GM18517 (cell line): Measurements from ENCODE around the gene SUGCT.
"Not testable (repeated sequence)": the region's sequence is repeated elsewhere in the genome, so short reads cannot be mapped to it uniquely, and the experiment has no call there.

ENCODE experiments used
- ATAC-seq: cut with Tn5 transposase; IDR thresholded peaks from one replicate; pipeline ENCODE4 v1.9.1; 2021; ENCODE audit warnings: mild to moderate bottlenecking, moderate library complexity; ENCODE audit not compliant: unreplicated experiment

SUGCT gene

DNA sequence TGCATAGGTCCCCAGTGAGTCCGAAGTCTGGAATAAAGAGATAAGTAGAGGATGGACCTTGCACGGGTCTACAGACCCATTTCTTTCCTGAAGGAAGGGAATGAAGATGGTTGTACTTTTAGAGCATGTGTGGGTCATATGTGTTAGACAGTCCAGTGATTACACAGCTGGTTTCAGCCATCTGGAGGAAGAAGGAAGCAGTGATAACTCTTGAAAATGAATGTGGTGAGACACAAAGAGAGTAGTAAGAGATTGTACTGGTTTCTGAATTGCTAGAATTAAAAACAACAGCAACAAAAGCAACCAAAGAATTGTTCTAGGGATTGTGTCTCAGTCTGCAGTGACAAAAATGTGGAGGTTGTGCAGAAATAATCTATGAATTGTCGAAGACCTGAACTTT is 258.9 kb downstream of the SUGCT start:
- no peak for ATAC-seq

DNA sequence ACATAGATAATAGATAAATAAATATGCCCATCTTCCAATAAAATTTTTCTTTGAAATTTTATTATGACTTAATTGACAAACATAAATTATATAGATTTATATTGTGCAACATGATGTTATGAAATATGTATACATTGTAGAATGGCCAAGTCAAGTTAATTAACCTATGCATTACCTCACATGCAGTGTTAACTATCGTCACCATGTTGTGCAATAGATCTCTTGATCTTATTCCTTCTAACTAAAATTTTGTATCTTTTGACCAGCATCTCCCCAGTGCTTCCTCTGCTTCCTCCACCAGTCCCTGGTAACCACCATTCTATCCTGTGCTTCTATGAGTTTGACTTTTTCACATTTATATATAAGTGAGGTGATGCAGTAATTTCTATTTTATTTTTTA is 259.6 kb downstream of the SUGCT start:
- ATAC-seq = no peak

DNA sequence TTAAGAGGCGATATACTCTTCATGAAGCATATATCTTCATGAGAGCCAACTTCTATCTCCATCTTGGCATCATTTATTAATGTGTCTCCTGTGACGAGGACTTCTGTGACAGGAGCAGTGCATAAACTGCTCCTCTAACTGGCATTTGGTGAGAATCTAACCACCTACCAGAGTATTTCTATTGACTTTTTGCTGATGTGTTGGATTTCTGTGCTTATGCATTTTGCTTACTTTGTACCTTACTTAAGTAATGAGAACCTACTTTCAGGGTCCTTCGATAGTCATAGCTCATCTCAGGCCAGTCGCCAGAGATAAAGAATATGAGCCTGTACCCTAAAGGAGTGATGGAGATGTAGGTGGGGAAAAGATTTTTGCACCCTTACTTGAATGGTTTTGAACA is 265.7 kb downstream of the SUGCT start:
- no peak for ATAC-seq

DNA sequence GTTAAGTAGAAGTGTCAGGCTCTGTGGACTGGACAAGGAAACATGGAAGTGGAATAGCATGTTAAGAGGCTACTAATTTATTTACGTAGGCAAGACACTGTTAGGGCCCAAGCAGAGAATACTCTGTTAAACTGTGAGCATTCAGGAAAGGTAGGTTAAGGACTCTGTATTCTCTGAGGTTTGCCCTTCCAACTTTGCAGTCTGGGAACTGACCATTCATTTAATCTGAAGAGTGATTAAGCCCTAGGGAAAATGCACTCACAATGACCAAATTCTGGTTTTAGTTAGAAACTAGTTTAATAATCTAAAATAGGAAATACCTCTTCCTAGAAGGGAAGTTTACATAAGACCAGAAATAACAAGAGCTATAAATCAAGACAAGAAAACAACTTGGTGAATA is 266.6 kb downstream of the SUGCT start:
- ATAC-seq = no peak

DNA sequence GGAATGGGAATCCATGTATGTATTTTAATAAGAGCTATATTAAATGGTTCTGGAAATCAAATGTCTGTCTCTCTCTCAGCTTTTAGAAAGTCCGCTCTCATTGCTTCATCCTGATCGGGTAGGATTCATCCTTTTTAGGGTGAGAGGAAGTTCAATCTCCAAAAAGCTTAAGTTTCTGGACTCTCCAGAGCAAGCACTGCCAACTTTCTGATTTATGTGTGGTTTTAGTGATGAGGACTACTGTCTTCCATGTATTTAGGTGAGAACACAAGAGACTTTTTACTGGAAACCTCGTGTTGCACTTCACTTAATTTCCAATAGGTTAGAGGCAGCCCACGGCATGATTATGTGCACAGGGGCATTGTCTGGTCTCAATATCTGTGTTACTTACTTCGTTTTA is 267.9 kb downstream of the SUGCT start:
- no peak for ATAC-seq

DNA sequence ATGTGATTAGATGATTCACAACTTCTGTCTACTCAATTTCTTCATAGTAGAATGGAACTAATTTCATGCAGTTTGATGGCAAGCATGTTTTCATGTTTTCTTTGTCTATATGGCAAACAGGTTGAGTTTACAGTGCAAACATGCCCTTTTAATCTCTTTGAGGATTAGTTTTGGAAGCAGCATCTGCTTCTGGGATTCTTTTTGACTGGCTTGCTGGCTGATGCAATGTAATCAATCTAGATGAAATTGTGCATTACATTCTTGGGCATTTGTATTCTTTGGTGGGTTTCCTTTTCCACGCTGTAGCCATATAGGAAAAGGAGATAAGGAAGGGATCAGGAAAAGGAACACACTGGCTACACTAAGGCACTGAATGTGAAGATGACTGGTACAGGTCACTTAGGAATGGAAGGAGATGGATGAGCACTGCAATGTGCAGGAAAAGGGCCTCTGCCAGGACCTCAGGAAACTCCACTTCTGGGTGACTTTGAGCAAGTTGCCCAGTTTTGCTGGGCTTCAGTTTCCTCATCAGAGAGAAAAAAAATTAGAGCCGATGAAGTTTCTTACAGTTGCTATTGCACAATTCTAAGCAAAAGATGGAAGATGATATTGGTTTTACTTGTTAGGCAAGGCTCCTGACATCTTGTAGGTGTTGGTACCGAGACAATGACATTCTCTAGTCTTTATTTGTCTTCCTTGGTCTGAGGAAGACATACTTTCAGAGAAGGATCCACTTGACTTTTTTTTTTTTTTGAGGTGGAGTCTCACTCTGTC is 269.1 kb downstream of the SUGCT start:
- no peak for ATAC-seq

DNA sequence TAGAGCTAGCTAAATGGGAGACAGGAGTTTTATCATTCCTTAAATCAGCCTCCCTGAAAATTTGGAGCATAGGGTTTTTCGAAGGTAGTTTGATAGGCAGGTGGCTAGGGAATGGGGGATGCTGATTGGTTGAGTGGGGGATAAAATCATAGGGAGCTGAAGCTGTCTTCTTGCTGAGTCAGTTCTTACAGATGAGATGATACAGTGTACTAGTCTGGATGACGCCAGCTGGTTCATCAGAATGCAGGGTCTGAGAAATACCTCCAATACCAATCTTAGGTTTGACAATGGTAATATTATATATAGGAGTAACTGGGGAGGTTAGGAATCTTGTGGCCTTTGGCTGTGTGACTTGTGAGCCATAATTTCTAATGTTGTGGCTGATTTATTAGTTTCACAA is 271.2 kb downstream of the SUGCT start:
- ATAC-seq = no peak

DNA sequence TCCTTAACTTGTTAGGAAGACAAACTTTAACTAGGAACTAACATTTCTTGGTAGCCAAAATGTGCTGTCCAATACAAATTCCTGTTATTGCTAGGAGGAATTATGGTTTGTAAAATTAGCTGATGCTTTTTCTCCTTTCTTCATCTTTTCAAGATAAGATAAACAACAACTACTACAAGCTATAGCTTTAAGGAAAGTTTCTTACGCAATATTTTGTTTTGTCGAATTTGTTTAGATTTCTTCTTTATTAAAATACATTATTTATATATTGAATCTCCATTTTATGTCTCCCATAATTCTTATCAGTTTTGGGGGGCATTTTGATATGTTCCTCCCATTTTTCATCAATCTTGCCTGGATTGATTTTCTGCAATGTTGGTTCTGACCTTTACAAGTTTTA is 277.5 kb downstream of the SUGCT start:
- no peak for ATAC-seq

DNA sequence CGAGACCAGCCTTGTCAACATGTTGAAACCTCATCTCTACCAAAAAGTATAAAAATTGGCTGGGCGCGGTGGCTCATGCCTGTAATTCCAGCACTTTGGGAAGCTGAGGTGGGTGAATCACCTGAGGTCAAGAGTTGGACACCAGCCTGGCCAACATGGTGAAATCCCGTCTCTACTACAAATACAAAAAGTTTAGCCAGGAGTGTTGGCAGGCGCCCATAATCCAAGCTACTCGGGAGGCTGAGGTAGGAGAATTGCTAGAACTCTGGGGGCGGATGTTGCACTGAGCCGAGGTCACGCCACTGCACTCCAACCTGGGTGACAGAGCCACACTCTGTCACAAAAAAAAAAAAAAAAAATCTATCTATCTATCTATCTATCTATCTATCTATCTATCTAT is 279.9 kb downstream of the SUGCT start:
- not testable (repeated sequence) for ATAC-seq

DNA sequence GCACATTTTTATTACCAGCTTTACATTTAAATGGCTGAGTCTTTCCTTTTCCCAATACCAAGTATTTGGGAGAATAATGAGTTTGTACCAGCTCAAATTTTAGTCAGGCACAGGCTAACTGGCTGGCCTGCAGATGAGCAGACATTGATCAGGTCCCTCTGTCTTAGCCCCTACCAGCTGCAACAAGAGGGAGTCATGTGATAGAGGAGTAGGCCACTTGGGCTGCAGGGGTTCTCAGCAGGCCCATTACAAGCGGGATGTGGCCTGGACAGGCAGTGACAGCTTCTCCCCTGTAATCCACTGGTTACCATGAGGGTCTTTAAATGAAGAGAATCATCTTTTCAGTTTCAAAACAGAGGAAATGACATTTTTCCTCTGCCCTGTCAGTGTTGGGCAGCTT is 283.6 kb downstream of the SUGCT start:
- no peak for ATAC-seq

DNA sequence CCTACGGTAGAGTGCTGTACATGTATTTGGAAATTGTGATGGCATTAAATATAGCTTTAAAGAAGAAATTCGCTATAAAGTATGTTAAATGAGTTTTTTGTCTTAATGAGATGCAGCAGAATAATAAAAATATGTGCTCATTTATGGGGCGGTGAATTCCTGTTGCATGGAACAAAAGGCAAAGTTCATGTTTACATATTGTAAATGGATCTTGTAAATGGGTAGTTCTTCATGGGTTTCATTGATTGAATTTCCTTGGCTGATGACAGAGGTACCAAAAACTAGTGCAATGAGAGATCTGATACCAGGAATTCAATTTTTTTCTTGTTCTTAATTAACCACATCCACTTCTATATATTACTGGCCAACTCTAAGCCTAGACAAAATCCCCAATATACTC is 284.2 kb downstream of the SUGCT start:
- no peak for ATAC-seq

DNA sequence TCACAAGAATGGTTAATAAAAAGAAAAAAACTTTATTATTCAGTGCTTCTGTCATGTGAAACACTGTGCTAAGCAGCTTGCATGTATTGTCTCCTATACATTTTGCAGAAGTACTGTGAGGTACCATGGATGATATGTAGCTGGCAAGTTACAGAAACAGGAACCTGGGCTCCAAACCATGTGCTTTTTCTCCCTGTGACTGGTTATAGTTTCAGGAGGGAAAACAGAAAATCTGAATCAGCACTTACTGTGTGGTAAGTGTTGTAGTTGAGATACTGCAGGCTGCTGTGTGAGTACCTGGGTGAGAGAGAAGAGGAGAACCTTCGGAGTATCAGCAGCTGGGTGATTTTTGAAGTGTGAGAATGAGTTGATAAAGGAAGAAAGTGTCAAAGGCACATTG is 285.0 kb downstream of the SUGCT start:
- ATAC-seq = no peak

DNA sequence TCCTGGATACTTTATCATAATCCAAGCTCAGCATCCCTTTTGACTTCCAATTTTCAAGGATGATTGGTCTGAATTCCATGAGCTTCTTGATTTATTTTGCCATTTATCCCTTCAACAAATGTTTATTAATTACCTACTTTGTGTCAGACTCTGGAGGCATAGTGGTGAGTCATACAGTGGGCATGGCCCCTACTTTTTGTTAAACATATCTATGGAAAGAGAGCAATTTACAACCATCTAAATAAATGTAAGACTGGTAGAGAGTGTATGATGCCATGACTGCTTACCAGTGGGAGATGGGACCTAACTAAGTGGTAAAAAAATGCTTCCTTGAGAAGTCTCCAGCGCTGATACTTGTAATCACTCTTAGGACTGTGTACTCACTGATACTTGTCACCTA is 286.6 kb downstream of the SUGCT start:
- no peak for ATAC-seq

DNA sequence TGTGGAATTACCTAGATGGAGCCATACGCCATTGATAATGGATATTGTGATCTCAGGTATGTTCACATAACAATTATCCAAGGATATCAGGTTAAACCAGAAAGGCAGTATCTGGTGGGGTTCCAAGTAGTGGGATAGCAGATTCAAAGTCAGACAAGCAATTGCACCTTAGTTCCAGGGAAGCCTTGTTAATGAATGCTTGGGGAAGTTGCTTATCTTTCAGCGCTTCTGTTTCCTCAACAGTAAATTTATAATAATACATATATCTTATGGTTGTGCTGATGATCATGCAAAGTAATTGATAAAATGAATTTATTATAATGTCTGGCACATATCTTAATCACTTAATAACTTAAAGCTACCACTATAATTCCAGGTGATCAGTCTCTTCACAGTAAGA is 290.9 kb downstream of the SUGCT start:
- ATAC-seq = no peak

DNA sequence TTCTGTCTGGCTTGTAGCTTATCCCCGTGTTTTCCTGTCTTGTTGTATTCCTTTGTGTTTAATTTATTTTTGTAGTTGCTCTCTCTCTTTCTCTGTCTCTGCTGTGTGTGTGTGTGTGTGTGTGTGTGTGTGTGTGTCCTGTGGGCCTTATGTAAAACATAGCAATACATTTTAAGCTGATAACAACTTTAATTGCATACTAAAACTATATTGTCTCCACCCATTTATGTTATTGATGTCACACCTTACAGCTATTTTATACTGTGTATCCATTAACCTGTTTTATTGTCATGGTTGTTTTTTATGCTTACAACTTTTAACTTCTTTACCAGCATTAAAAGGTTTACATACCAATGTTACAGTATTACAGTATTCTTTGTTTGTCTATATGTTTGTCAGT is 293.6 kb downstream of the SUGCT start:
- ATAC-seq = no peak

DNA sequence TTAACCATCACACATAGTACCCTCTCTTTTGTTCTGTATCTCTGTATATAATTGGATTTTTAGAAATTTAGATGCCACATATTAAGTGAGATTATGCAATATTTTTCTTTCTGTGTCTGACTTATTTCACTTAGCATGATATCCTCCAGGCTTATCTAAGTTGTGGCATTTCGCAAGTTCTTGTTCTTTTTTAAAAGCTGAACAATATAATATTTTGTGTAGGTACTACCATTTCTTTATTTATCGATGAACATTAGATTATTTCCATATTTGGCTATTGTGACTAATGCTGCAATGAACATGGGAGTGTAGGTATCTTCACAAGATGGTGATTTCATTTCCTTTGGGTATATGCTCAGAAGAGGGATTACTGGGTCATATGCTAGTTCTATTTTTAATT is 295.0 kb downstream of the SUGCT start:
- ATAC-seq = no peak

DNA sequence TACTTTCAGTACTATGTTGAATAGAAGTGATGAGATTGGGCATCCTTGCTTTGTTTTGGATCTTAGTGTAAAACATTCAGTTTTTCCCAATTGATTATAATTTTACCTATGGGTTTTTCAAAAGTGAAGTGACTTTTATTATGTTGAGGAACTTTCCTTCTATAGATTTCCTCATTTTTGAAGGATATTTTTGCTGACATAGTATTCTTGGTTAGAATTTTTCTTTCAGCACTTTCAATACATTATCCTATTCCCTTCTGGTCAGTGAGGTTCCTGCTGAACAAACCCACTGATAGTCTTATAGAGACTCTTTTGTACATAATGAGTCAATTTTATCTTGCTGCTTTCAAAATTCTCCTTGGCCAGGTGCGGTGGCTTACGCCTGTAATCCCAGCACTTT is 297.2 kb downstream of the SUGCT start:
- ATAC-seq = no peak

DNA sequence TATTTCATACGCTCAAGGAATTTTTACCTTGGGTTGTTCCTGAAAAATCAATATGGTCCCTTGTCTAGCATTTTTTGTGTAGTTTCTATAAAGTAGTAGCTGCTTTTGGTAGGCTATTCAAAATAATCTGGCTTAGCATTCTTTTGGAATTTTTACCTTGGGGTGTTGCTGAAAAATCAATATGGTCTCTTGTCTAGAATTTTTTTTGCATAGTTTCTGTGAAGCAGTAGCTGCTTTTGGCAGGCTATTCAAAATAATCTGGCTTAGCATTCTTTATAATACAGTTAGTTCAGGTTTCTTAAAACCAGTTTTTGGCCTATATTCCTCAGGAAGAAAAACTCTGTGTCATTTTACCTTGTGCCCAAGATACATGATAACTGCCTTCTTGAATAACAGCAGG is 301.9 kb downstream of the SUGCT start:
- ATAC-seq = no peak

DNA sequence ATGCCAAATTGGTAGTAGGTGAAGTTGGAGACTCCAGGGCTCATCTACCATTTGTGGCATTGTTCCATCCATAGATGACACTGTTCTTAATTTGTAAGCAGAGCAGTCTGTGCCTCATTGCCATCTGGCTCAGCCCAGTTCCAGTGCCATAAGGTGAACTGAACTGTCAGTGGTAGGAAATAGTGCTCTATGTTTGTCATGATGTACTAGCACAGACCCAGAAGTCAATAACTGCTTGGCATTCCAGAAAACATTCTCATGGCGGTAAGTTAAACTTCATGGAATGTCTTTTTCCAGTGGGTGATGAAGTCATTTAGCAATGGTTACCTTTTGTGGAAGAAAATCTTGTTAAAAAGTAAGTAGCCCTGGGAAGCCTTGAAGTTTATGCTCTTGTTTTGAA is 302.7 kb downstream of the SUGCT start:
- no peak for ATAC-seq

DNA sequence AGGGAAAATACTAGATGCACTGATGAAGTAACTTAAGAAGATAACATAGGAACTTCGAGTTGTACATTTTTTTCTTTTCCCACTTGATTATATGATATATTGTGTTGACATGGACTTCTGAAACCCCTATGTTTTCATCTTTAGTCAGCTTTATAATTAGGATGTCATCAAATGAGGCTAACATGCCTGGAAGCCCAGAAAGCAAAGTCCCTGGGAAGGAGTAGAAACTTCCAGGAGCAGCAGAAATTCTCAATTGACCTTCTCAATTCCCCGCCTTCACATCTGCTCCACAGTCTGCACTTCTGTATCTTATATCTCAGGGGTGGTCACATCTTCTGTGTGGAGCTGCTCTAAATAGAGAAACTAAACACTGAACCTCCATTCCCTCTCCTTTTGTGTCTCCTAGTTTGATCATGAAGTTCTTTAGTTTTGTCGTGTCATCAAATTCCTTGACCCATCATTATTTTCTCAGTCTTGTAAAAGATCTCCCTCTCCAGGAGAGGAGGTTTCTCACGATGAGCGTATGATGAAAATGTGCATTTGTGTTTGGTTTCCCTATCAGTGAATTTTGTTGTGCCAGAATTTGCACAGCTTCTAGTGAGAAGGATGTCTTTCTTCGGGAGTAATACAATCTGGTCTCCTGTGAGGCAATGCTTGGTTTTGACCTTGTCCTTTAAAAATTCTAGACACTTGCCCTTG is 303.3 kb downstream of the SUGCT start:
- ATAC-seq = no peak

DNA sequence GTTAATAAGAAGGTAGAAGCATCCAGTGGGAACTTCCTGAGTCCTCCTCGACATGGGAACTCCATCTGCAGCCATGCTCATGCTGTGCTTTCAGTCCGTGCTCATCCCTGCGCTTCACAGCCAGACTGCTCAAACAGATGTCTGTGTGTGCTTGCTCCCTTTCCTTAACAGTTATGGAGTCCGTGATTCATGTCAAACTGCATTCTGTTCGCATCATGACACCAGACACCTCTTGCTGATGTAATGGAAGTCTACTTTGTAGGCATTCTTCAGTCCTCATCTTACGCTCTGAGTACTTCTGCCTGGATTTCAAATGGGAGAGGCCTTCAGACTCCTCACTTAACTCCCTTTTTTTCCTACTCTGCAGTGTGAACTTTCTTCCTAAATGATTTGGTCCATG is 304.9 kb downstream of the SUGCT start:
- ATAC-seq = no peak

DNA sequence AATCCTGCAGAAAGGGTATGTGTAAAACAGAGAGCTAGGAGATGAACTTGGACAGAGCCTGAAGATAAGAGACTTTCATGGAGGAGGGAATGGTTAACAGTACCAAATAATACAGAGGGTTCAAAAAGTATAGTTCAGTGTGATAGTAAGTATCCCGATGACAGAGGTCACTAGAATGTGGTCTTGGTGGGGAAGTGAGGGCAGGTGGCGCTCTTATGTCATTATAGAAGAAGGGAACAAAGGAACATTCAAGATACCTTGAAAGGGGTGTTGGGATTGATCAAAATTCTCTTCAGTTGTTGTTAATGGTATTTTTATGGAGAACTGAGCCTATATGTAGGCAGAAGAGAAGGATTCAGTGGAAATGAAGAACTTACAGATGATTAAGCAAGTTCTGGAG is 312.5 kb downstream of the SUGCT start:
- no peak for ATAC-seq

DNA sequence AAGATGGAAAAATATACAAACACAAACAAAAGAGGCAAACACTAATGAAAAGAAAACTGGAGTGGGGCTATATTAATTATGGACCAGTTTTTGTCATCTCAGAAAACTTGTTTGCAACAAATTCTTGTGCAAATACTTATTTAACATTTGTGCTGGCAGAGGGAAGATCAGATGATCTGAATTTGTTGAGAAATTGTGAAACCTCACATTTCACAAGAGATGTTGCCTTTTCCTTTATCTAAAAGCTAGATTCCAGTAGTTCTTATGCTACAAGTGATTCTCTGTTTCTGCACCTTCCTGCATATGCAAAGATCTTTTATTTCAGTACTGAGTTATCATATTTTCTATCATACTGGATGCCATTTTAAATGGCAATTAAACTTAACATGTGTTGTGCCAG is 320.7 kb downstream of the SUGCT start:
- ATAC-seq = no peak
